ENCODE results near the gene PSMD12. TPM values are rescaled to one million over a fixed set of nuclear protein-coding genes. Genes with fewer than 3 reads are reported as not detected.

PSMD12 gene
- total RNA-seq, 2 experiments from 2014 or later: 94.0 to 98.6 TPM

- CTCF ChIA-PET: interaction anchor here (0.5 to 12.8 kb wide), 44 partner anchors 10 to 483 kb away, joined by 3 to 284 read pairs (median 4); partner anchors contain the start of gene PSMD12
- no peaks in the 10 kb centered on the region for H3K27me3 Mint-ChIP-seq
- no peak overlapping the region for H3K27ac Mint-ChIP-seq
- DNase-seq: peak; percentile 92
- H3K4me1 Mint-ChIP-seq (ENCODE audit: low read depth): peaks cover 27% of the 10 kb centered on the region
- POLR2A ChIA-PET: interaction anchor here (0.6 to 5.3 kb wide), 3 partner anchors 8 to 343 kb away, joined by 3 to 37 read pairs (median 4); partner anchors contain the start of gene PSMD12
- H3K4me3 Mint-ChIP-seq: peak overlapping the region; percentile 15
- no peaks in the 10 kb centered on the region for H3K36me3 Mint-ChIP-seq
- no peaks in the 10 kb centered on the region for H3K9me3 Mint-ChIP-seq
- intact Hi-C loops (cut with micrococcal nuclease): loop anchor here (1.0 to 2.0 kb wide), 3 partner anchors 254 to 404 kb away; no protein-coding TSS in a partner anchor
These were observed 8.1 kb upstream of the PSMD12 start for GRCh38 chr17:67374329-67375053.

GRCh38 chr17:67372751-67373150 is 6.4 kb upstream of the PSMD12 start:
- no peak overlapping the region for H3K4me3 Mint-ChIP-seq
- H3K36me3 Mint-ChIP-seq: no peaks in the 10 kb centered on the region
- no peaks in the 10 kb centered on the region for H3K27me3 Mint-ChIP-seq
- H3K4me1 Mint-ChIP-seq (ENCODE audit: low read depth): peaks cover 21% of the 10 kb centered on the region
- POLR2A ChIA-PET: no interaction called here
- no peak for DNase-seq
- H3K9me3 Mint-ChIP-seq: no peaks in the 10 kb centered on the region
- no peak overlapping the region for H3K27ac Mint-ChIP-seq
- CTCF ChIA-PET: interaction anchor here (1.1 to 12.8 kb wide), 7 partner anchors 13 to 344 kb away, joined by 3 to 284 read pairs (median 4); no protein-coding TSS in a partner anchor
- intact Hi-C loops (cut with micrococcal nuclease): no loop called here

GRCh38 chr17:67369676-67370075 is 3.3 kb upstream of the PSMD12 start:
- POLR2A ChIA-PET: no interaction called here
- CTCF ChIA-PET: interaction anchor here (0.7 to 1.3 kb wide), 3 partner anchors 9 to 106 kb away, joined by 3 to 6 read pairs (median 4); no protein-coding TSS in a partner anchor
- H3K36me3 Mint-ChIP-seq: peaks cover 13% of the 10 kb centered on the region
- H3K9me3 Mint-ChIP-seq: no peaks in the 10 kb centered on the region
- H3K27me3 Mint-ChIP-seq: no peaks in the 10 kb centered on the region
- no peak for DNase-seq
- intact Hi-C loops (cut with micrococcal nuclease): no loop called here
- H3K4me3 Mint-ChIP-seq: no peak overlapping the region
- peaks cover 24% of the 10 kb centered on the region for H3K4me1 Mint-ChIP-seq (ENCODE audit: low read depth)
- no peak overlapping the region for H3K27ac Mint-ChIP-seq

GRCh38 chr17:67365738-67366192 is 612 bp downstream of the PSMD12 start:
- Mint-ChIP-seq H3K27me3 (no peaks in the 10 kb centered on the region), H3K27ac (peak overlapping the region; percentile 98), H3K4me1 (ENCODE audit: low read depth) (peaks cover 52% of the 10 kb centered on the region), H3K36me3 (peaks cover 42% of the 10 kb centered on the region), H3K9me3 (no peaks in the 10 kb centered on the region), H3K4me3 (peak overlapping the region; percentile 95)
- ChIA-PET POLR2A (interaction anchor here (0.7 to 4.1 kb wide), 13 partner anchors 9 to 353 kb away, joined by 3 to 37 read pairs (median 4); partner anchors contain the start of genes HELZ and PITPNC1), CTCF (interaction anchor here (0.7 to 6.6 kb wide), 8 partner anchors 9 to 353 kb away, joined by 3 to 39 read pairs (median 4); partner anchors contain the start of genes NOL11 and PITPNC1)
- intact Hi-C loops (cut with micrococcal nuclease): loop anchor here (1.0 to 2.0 kb wide), 4 partner anchors 12 to 461 kb away; partner anchors contain the start of gene PITPNC1
- DNase-seq: peak; percentile 59

- H3K27me3 Mint-ChIP-seq: no peaks in the 10 kb centered on the region
- H3K9me3 Mint-ChIP-seq: no peaks in the 10 kb centered on the region
- CTCF ChIA-PET: interaction anchor here (0.6 to 6.6 kb wide), 9 partner anchors 10 to 353 kb away, joined by 3 to 39 read pairs (median 5); partner anchors contain the start of genes NOL11 and PITPNC1
- POLR2A ChIA-PET: interaction anchor here (0.6 to 4.1 kb wide), 14 partner anchors 8 to 375 kb away, joined by 3 to 37 read pairs (median 4); partner anchors contain the start of genes HELZ and PITPNC1
- intact Hi-C loops (cut with micrococcal nuclease): loop anchor here (2.0 kb wide), 2 partner anchors 58 to 462 kb away; no protein-coding TSS in a partner anchor
- peak; percentile 43 for DNase-seq
- H3K36me3 Mint-ChIP-seq: peaks cover 48% of the 10 kb centered on the region
- H3K4me1 Mint-ChIP-seq (ENCODE audit: low read depth): peaks cover 59% of the 10 kb centered on the region
- peak overlapping the region; percentile 95 for H3K4me3 Mint-ChIP-seq
- H3K27ac Mint-ChIP-seq: peak overlapping the region; percentile 98
These were observed 1.3 kb downstream of the PSMD12 start for GRCh38 chr17:67364847-67365737.

DNA sequence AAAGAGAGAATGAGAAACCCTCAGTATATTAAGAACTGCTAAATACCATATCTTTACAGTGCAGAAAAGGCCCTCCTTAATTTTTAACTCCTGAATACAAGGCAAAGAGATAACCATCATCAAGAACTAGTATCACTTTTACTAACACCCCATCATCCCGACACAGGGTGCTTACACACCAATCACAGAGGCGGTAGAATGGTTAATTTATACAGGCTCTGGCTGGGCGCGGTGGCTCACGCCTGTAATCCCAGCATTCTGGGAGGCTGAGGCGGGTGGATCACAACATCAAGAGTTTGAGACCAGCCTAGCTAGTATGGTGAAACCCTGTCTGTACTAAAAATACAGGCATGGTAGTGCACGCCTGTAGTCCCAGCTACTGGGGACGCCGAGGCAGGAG is 4.2 kb downstream of the PSMD12 start:
- H3K36me3 Mint-ChIP-seq: peaks cover 58% of the 10 kb centered on the region
- POLR2A ChIA-PET: interaction anchor here (1.2 kb wide), 1 partner anchor 15 kb away, joined by 4 read pairs; the partner anchor contains the start of gene PITPNC1

GRCh38 chr17:67360880-67361279 is 5.5 kb downstream of the PSMD12 start:
- Mint-ChIP-seq H3K4me3 (peak overlapping the region; percentile 65), H3K4me1 (ENCODE audit: low read depth) (peaks cover 72% of the 10 kb centered on the region), H3K9me3 (no peaks in the 10 kb centered on the region), H3K27ac (peak overlapping the region; percentile 80), H3K36me3 (peaks cover 64% of the 10 kb centered on the region), H3K27me3 (no peaks in the 10 kb centered on the region)
- intact Hi-C loops (cut with micrococcal nuclease): loop anchor here (1.0 kb wide), 1 partner anchor 16 kb away; the partner anchor contains the start of gene PITPNC1
- no peak for DNase-seq
- POLR2A ChIA-PET: no interaction called here
- CTCF ChIA-PET: interaction anchor here (1.0 to 6.6 kb wide), 3 partner anchors 14 to 114 kb away, joined by 3 to 39 read pairs (median 10); no protein-coding TSS in a partner anchor

More for the DNA sequence above, 4.2 kb downstream of the PSMD12 start:
- H3K9me3 Mint-ChIP-seq: no peaks in the 10 kb centered on the region
- H3K27ac Mint-ChIP-seq: peak overlapping the region; percentile 64
- H3K4me3 Mint-ChIP-seq: peak overlapping the region; percentile 39
- CTCF ChIA-PET: interaction anchor here (1.2 to 6.6 kb wide), 3 partner anchors 13 to 113 kb away, joined by 3 to 39 read pairs (median 10); no protein-coding TSS in a partner anchor
- peaks cover 75% of the 10 kb centered on the region for H3K4me1 Mint-ChIP-seq (ENCODE audit: low read depth)
- no peaks in the 10 kb centered on the region for H3K27me3 Mint-ChIP-seq
- intact Hi-C loops (cut with micrococcal nuclease): no loop called here
- DNase-seq: peak; percentile 51

DNA sequence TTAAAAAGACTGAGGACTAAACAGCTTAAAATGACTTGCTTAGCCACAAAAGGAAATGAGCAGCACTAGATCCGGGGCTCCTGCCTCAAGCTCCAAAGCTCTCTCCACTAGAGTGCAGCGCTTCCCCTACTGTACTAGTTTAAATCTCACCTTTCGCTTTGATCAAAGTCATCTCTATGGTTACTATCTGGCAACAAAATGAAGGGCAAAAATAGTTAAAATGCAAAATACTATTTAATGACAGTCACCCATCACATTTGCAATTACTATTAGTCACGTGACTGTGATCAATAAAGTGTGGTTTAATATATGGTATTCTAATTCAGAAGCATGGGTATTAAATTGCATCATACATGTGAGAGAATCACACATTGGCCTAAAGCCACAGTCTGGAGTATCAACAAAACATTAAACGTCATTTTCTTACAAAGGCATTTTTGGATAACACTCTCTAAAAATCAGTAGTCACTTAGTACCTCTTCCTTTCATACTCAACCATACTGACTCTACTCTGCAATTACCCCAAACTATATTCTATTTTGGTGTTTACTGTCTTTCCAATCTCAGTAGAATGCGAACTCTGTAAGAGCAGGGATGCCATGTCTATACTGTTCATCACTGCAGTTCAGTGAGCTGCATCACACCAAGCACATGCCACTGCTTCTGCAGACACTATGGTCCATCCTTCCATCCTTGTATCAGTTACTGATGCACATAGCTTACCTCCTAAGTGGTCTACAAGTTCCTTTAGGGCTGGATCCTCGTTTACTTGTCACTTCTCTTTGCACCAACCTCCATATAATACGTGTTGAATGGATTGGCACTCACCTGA is 6.2 kb downstream of the PSMD12 start:
- Mint-ChIP-seq H3K4me1 (ENCODE audit: low read depth) (peaks cover 67% of the 10 kb centered on the region), H3K9me3 (no peaks in the 10 kb centered on the region), H3K4me3 (peak overlapping the region; percentile 65), H3K27ac (peak overlapping the region; percentile 80), H3K27me3 (no peaks in the 10 kb centered on the region), H3K36me3 (peaks cover 64% of the 10 kb centered on the region)
- intact Hi-C loops (cut with micrococcal nuclease): loop anchor here (1.0 to 5.0 kb wide), 2 partner anchors 17 to 118 kb away; partner anchors contain the start of gene PITPNC1
- CTCF ChIA-PET: interaction anchor here (0.6 to 2.9 kb wide), 8 partner anchors 9 to 269 kb away, joined by 3 to 15 read pairs (median 4); no protein-coding TSS in a partner anchor
- peak; percentile 74 for DNase-seq
- POLR2A ChIA-PET: interaction anchor here (1.2 kb wide), 1 partner anchor 18 kb away, joined by 3 read pairs; no protein-coding TSS in a partner anchor

DNA sequence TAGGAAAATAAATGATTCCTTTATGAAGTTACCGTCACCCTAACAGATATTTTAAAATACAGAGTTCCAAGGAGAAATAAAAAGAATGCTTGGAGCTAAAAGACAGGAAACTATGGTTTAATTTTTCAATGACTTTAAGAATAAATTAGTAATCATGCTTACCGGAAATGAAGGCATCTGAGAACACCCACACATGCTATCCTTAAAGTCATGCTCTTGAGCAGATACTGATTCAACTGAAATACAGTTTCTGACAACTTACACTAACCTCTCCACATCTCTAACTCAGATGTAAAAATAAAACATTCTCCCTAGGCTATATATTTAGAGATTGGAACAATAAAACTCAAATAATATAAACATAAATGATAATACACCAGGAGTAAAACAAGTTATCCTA is 7.8 kb downstream of the PSMD12 start:
- intact Hi-C loops (cut with micrococcal nuclease): loop anchor here (5.0 kb wide), 1 partner anchor 116 kb away; no protein-coding TSS in a partner anchor
- no peaks in the 10 kb centered on the region for H3K27me3 Mint-ChIP-seq
- H3K4me3 Mint-ChIP-seq: peak overlapping the region; percentile 60
- DNase-seq: no peak
- H3K27ac Mint-ChIP-seq: peak overlapping the region; percentile 88
- POLR2A ChIA-PET: interaction anchor here (0.7 to 1.0 kb wide), 2 partner anchors 82 to 117 kb away, joined by 3 read pairs; no protein-coding TSS in a partner anchor
- peaks cover 63% of the 10 kb centered on the region for H3K36me3 Mint-ChIP-seq
- H3K9me3 Mint-ChIP-seq: no peaks in the 10 kb centered on the region
- peaks cover 57% of the 10 kb centered on the region for H3K4me1 Mint-ChIP-seq (ENCODE audit: low read depth)
- CTCF ChIA-PET: interaction anchor here (1.7 to 2.1 kb wide), 2 partner anchors 17 to 119 kb away, joined by 4 to 15 read pairs; no protein-coding TSS in a partner anchor

GRCh38 chr17:67353929-67354574 is 12.3 kb downstream of the PSMD12 start:
- H3K9me3 Mint-ChIP-seq: no peaks in the 10 kb centered on the region
- H3K4me1 Mint-ChIP-seq (ENCODE audit: low read depth): peaks cover 18% of the 10 kb centered on the region
- H3K27me3 Mint-ChIP-seq: no peaks in the 10 kb centered on the region
- H3K4me3 Mint-ChIP-seq: no peak overlapping the region
- no peak overlapping the region for H3K27ac Mint-ChIP-seq
- intact Hi-C loops (cut with micrococcal nuclease): no loop called here
- POLR2A ChIA-PET: interaction anchor here (0.6 kb wide), 1 partner anchor 82 kb away, joined by 3 read pairs; no protein-coding TSS in a partner anchor
- CTCF ChIA-PET: interaction anchor here (1.1 to 1.8 kb wide), 2 partner anchors 22 to 25 kb away, joined by 4 read pairs; no protein-coding TSS in a partner anchor
- no peak for DNase-seq
- H3K36me3 Mint-ChIP-seq: peaks cover 49% of the 10 kb centered on the region
